ENCODE measurements around the gene CNMD. TPM values are rescaled to one million over a fixed set of nuclear protein-coding genes. Genes with fewer than 3 reads are reported as not detected.

Gene CNMD
- not detected in 5 replicates for total RNA-seq (2022; extraction: Qiagen RNA extraction; ENCODE audit: low read depth)

GRCh38 chr13:52739468-52740071 is at the start of gene CNMD:
Gene CNMD, minus strand, starts transcription at chr13:52739820. Its CDS starts 119 bp downstream, at chr13:52739701.

Other genes with a start within 250 kb of the CNMD start
- 5.1 to 6.4 TPM (median 5.8 TPM) in 5 replicates for gene HNRNPA1L2, start 97.4 kb downstream of the CNMD start, total RNA-seq (2022; extraction: Qiagen RNA extraction; ENCODE audit: low read depth)
- gene SUGT1, start 87.0 kb downstream of the CNMD start, total RNA-seq (2022; extraction: Qiagen RNA extraction; ENCODE audit: low read depth), result 36.2 to 49.0 TPM (median 42.9 TPM) in 5 replicates
- not detected in 5 replicates for gene PCDH8, start 108.8 kb upstream of the CNMD start, total RNA-seq (2022; extraction: Qiagen RNA extraction; ENCODE audit: low read depth)

Measured in A549 treated with GW870086 at 1 μM for 4 hours (cell line).